HG03175 (cell line): ENCODE results near the gene MPC1L.

Experiments
- ATAC-seq: cut with Tn5 transposase; IDR thresholded peaks from one replicate; pipeline ENCODE4 v1.9.1; 2021; ENCODE audit warnings: mild to moderate bottlenecking, moderate library complexity; ENCODE audit not compliant: unreplicated experiment

MPC1L gene

GRCh38 chrX:40625294-40625693, 2.1 kb downstream of the MPC1L start:
- no peak for ATAC-seq

GRCh38 chrX:40628506-40628905, 5.3 kb downstream of the MPC1L start:
- no peak for ATAC-seq

GRCh38 chrX:40632199-40632598, 9.0 kb downstream of the MPC1L start:
- no peak for ATAC-seq

- ATAC-seq: no peak
Observed at GRCh38 chrX:40637687-40638086, 14.5 kb downstream of the MPC1L start.

- ATAC-seq: no peak
Observed at GRCh38 chrX:40644176-40644575, 20.9 kb downstream of the MPC1L start.

- peak; percentile 36 for ATAC-seq
Observed at GRCh38 chrX:40644821-40645358, 21.7 kb downstream of the MPC1L start.

- ATAC-seq: peak; percentile 19
Observed at GRCh38 chrX:40646489-40647306, 23.5 kb downstream of the MPC1L start.

GRCh38 chrX:40647307-40648197, 24.3 kb downstream of the MPC1L start, which contains the start of gene CXorf38:
Gene CXorf38, minus strand, starts transcription at chrX:40647561. Its CDS starts 41 bp downstream, at chrX:40647520.
- ATAC-seq: peak; percentile 63

- ATAC-seq: no peak
Observed at GRCh38 chrX:40651620-40652223, 28.5 kb downstream of the MPC1L start.

GRCh38 chrX:40652664-40653063, 29.4 kb downstream of the MPC1L start:
- no peak for ATAC-seq

GRCh38 chrX:40653535-40653934, 30.3 kb downstream of the MPC1L start:
- no peak for ATAC-seq

- ATAC-seq: no peak
Observed at GRCh38 chrX:40660381-40660780, 37.2 kb downstream of the MPC1L start.

GRCh38 chrX:40661489-40661888, 38.3 kb downstream of the MPC1L start:
- no peak for ATAC-seq

GRCh38 chrX:40663078-40663740, 40.0 kb downstream of the MPC1L start:
- peak; percentile 70 for ATAC-seq

GRCh38 chrX:40663880-40664630, 40.8 kb downstream of the MPC1L start:
- no peak for ATAC-seq

- ATAC-seq: no peak
Observed at GRCh38 chrX:40671126-40671525, 47.9 kb downstream of the MPC1L start.
